Measurements from ENCODE around the gene PLEKHM3.

GRCh38 chr2:207935121-207935990 lies 90.0 kb downstream of the PLEKHM3 start:
- TF ChIP-seq, protein P1, sequence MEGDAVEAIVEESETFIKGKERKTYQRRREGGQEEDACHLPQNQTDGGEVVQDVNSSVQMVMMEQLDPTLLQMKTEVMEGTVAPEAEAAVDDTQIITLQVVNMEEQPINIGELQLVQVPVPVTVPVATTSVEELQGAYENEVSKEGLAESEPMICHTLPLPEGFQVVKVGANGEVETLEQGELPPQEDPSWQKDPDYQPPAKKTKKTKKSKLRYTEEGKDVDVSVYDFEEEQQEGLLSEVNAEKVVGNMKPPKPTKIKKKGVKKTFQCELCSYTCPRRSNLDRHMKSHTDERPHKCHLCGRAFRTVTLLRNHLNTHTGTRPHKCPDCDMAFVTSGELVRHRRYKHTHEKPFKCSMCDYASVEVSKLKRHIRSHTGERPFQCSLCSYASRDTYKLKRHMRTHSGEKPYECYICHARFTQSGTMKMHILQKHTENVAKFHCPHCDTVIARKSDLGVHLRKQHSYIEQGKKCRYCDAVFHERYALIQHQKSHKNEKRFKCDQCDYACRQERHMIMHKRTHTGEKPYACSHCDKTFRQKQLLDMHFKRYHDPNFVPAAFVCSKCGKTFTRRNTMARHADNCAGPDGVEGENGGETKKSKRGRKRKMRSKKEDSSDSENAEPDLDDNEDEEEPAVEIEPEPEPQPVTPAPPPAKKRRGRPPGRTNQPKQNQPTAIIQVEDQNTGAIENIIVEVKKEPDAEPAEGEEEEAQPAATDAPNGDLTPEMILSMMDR (IDR thresholded peaks at IDR 0.05): no peak
- no peak for TF ChIP-seq POLR2A (IDR thresholded peaks at IDR 0.05)
- TF ChIP-seq POLR2AphosphoS5 (IDR thresholded peaks at IDR 0.05): no peak
